Sciatic nerve (tissue), 2 donors: ENCODE data around the gene ENPP6. TPM values are rescaled to one million over a fixed set of nuclear protein-coding genes. Genes with fewer than 3 reads are reported as not detected.

Experiments used
- ATAC-seq: fragments of 200-7000 bp; cut with Tn5 transposase; one replicate; pipeline ENCODE4 v1.9.1; 2020; ENCODE audit warnings: mild to moderate bottlenecking, moderate library complexity
- DNase-seq: peaks from one replicate; pipeline ENCODE4 v3.0.0-alpha.2; 2020; ENCODE audit warnings: low spot score
- intact Hi-C: fragments of 100-400 bp; cut with DNase I; formaldehyde crosslinking; loops from one replicate; pipeline ENCODE4 v1.14.2; 2022
- total RNA-seq: library from RNA; stranded (reverse); fragmentation: NEBNext Ultra II Directional; extraction: Animal tissue kit (Norgen Biotek cat#: 25700); gene quantifications from one replicate; pipeline ENCODE4 v1.2.1, GENCODE V29; 2021
- donor health status: DM: no; HTN: no; CAD: no.
- donor health status: DM: no; HTN: no; CAD: no.

ENPP6 gene
- total RNA-seq, result 24.6 TPM

- ATAC-seq, result peak; percentile 72
- DNase-seq, result no peak
- intact Hi-C loops, result no loop called here
Observed at GRCh38 chr4:184217634-184218033, at the start of gene ENPP6. ENPP6 (minus strand) TSS chr4:184217873; CDS start chr4:184217819, 54 bp downstream.

- ATAC-seq, result no peak
- intact Hi-C loops, result loop anchor here (5.0 kb wide), 1 partner anchor 270 kb away; no protein-coding TSS in a partner anchor
Observed at GRCh38 chr4:184267206-184267608, 49.5 kb upstream of the ENPP6 start.

GRCh38 chr4:184265546-184266351, 48.1 kb upstream of the ENPP6 start:
- intact Hi-C loops, result loop anchor here (5.0 kb wide), 1 partner anchor 272 kb away; no protein-coding TSS in a partner anchor
- no peak for DNase-seq
- ATAC-seq, result no peak

More at GRCh38 chr4:184267206-184267608, 49.5 kb upstream of the ENPP6 start:
- DNase-seq, result no peak

- DNase-seq, result peak; percentile 97
- intact Hi-C loops, result no loop called here
- peak; percentile 88 for ATAC-seq
Observed at GRCh38 chr4:184263910-184264732, 46.4 kb upstream of the ENPP6 start.

GRCh38 chr4:184263461-184263860, 45.8 kb upstream of the ENPP6 start:
- DNase-seq (no peak), ATAC-seq (no peak)
- intact Hi-C loops, result no loop called here

- ATAC-seq (peak; percentile 54), DNase-seq (no peak)
- intact Hi-C loops, result no loop called here
Observed at GRCh38 chr4:184262901-184263300, 45.2 kb upstream of the ENPP6 start.

GRCh38 chr4:184261246-184261645, 43.6 kb upstream of the ENPP6 start:
- intact Hi-C loops, result no loop called here
- DNase-seq, result no peak
- no peak for ATAC-seq

- DNase-seq, result no peak
- intact Hi-C loops, result no loop called here
- ATAC-seq, result no peak
Observed at GRCh38 chr4:184259866-184260265, 42.2 kb upstream of the ENPP6 start.

- intact Hi-C loops, result no loop called here
- DNase-seq (no peak), ATAC-seq (no peak)
Observed at GRCh38 chr4:184259081-184259480, 41.4 kb upstream of the ENPP6 start.

- intact Hi-C loops, result no loop called here
- no peak for DNase-seq
- no peak for ATAC-seq
Observed at GRCh38 chr4:184255871-184256642, 38.4 kb upstream of the ENPP6 start.

- DNase-seq (no peak), ATAC-seq (peak; percentile 67)
- intact Hi-C loops, result no loop called here
Observed at GRCh38 chr4:184255361-184255760, 37.7 kb upstream of the ENPP6 start.

GRCh38 chr4:184253072-184253420, 35.4 kb upstream of the ENPP6 start:
- intact Hi-C loops, result no loop called here
- DNase-seq, result no peak
- ATAC-seq, result no peak

- no peak for ATAC-seq
- no peak for DNase-seq
- intact Hi-C loops, result no loop called here
Observed at GRCh38 chr4:184252136-184253071, 34.7 kb upstream of the ENPP6 start.

GRCh38 chr4:184251670-184251980, 34.0 kb upstream of the ENPP6 start:
- no peak for DNase-seq
- intact Hi-C loops, result no loop called here
- no peak for ATAC-seq

- DNase-seq (no peak), ATAC-seq (peak; percentile 71)
- intact Hi-C loops, result no loop called here
Observed at GRCh38 chr4:184250795-184251669, 33.4 kb upstream of the ENPP6 start.

- intact Hi-C loops, result no loop called here
- DNase-seq (no peak), ATAC-seq (no peak)
Observed at GRCh38 chr4:184248216-184248615, 30.5 kb upstream of the ENPP6 start.

- intact Hi-C loops, result no loop called here
- DNase-seq (no peak), ATAC-seq (no peak)
Observed at GRCh38 chr4:184247421-184247820, 29.7 kb upstream of the ENPP6 start.

- no peak for ATAC-seq
- DNase-seq, result no peak
- intact Hi-C loops, result no loop called here
Observed at GRCh38 chr4:184246426-184246825, 28.8 kb upstream of the ENPP6 start.
